A549 treated with Mapracorat at 1 μM for 4 hours (cell line): ENCODE results near the gene CD79A. TPM values are rescaled to one million over a fixed set of nuclear protein-coding genes. Genes with fewer than 3 reads are reported as not detected.

Source experiments
- total RNA-seq: library from RNA; stranded (reverse); fragments of 200-300 nt; extraction: Qiagen RNA extraction; gene quantifications from 5 replicates; pipeline ENCODE4 v1.2.3, GENCODE V29; 2022

CD79A gene
- 0.32 to 1.2 TPM (median 0.90 TPM) in 5 replicates for total RNA-seq

GRCh38 chr19:41876847-41877832 lies at the start of gene CD79A:
CD79A (plus strand) TSS chr19:41877279; CDS start chr19:41877305, 26 bp downstream.

GRCh38 chr19:41844601-41845000 lies 32.5 kb upstream of the CD79A start, which contains the start of gene LYPD4:
LYPD4 (minus strand) TSS chr19:41844683; CDS start chr19:41839285, 5,398 bp downstream.

GRCh38 chr19:41845001-41845050 lies 32.3 kb upstream of the CD79A start, which contains the start of gene DMRTC2:
DMRTC2 (plus strand) TSS chr19:41845042; CDS start chr19:41847429, 2,387 bp downstream.

GRCh38 chr19:41859618-41860418 lies 17.3 kb upstream of the CD79A start, which contains the start of gene RPS19:
RPS19 (plus strand) TSS chr19:41860255; CDS start chr19:41860775, 520 bp downstream.

GRCh38 chr19:41882568-41883462 lies 5.7 kb downstream of the CD79A start, which contains the start of gene ARHGEF1:
ARHGEF1 (plus strand) TSS chr19:41883184; CDS start chr19:41888083, 4,899 bp downstream.

GRCh38 chr19:41928221-41928683 lies 51.2 kb downstream of the CD79A start, which contains the start of gene ERFL:
ERFL (minus strand) TSS chr19:41928449; CDS start chr19:41912919, 15,530 bp downstream.

Other genes with a start within 250 kb of the CD79A start
- gene CEACAM7, start 189.0 kb upstream of the CD79A start, total RNA-seq: 0.07 to 0.15 TPM (median 0.12 TPM) in 4 of 5 replicates, not detected in the other
- gene CEACAM5, start 168.7 kb upstream of the CD79A start, total RNA-seq: 1.3 to 2.0 TPM (median 1.5 TPM) in 5 replicates
- 15.4 to 23.8 TPM (median 19.9 TPM) in 5 replicates for gene CEACAM6, start 121.7 kb upstream of the CD79A start, total RNA-seq
- not detected in 5 replicates for gene CEACAM3, start 80.7 kb upstream of the CD79A start, total RNA-seq
- gene LYPD4, start 32.6 kb upstream of the CD79A start, total RNA-seq: not detected in 5 replicates
- not detected in 5 replicates for gene DMRTC2, start 32.2 kb upstream of the CD79A start, total RNA-seq
- 9,095 to 10,005 TPM (median 9,200 TPM) in 5 replicates for gene RPS19, start 17.0 kb upstream of the CD79A start, total RNA-seq
- gene ARHGEF1, start 5.9 kb downstream of the CD79A start, total RNA-seq: 75.9 to 130 TPM (median 117 TPM) in 5 replicates
- 0.20 to 0.46 TPM (median 0.35 TPM) in 5 replicates for gene ERFL, start 51.2 kb downstream of the CD79A start, total RNA-seq
- 181 to 281 TPM (median 246 TPM) in 5 replicates for gene RABAC1, start 82.0 kb downstream of the CD79A start, total RNA-seq
- 3.4 to 4.8 TPM (median 4.1 TPM) in 5 replicates for gene ATP1A3, start 117.0 kb downstream of the CD79A start, total RNA-seq
- 0.33 to 0.53 TPM (median 0.43 TPM) in 5 replicates for gene GRIK5, start 192.9 kb downstream of the CD79A start, total RNA-seq
- 29.6 to 38.8 TPM (median 36.5 TPM) in 5 replicates for gene ZNF574, start 198.9 kb downstream of the CD79A start, total RNA-seq